Glomerular visceral epithelial cell (primary cell): Measurements from ENCODE around the gene REM1.
"Not testable (repeated sequence)": the region's sequence is repeated elsewhere in the genome, so short reads cannot be mapped to it uniquely, and the experiment has no call there.

ENCODE experiments used
- DNase-seq: peaks from one replicate; pipeline ENCODE4 v3.0.0-alpha.2; 2016; ENCODE audit errors: extremely low spot score

The REM1 gene

GRCh38 chr20:31474758-31475427, at the start of gene REM1, which contains the start of gene DEFB124:
Gene REM1 (plus strand): TSS chr20:31475288. CDS start chr20:31476446, 1,158 bp downstream.
Gene DEFB124 (minus strand): TSS chr20:31475127. CDS start chr20:31473013, 2,114 bp downstream.
- no peak for DNase-seq

GRCh38 chr20:31425797-31426196, 49.3 kb upstream of the REM1 start:
- no peak for DNase-seq

- not testable (repeated sequence) for DNase-seq
Measured at GRCh38 chr20:31426891-31427551, 48.1 kb upstream of the REM1 start.

GRCh38 chr20:31427576-31427975, 47.5 kb upstream of the REM1 start:
- DNase-seq, result not testable (repeated sequence)

- DNase-seq, result no peak
Measured at GRCh38 chr20:31430568-31431115, 44.4 kb upstream of the REM1 start.

- DNase-seq, result no peak
Measured at GRCh38 chr20:31440012-31440659, 35.0 kb upstream of the REM1 start, which contains the start of gene DEFB123. Gene DEFB123 (plus strand): TSS chr20:31440632. CDS start chr20:31440699, 67 bp downstream.

- DNase-seq, result no peak
Measured at GRCh38 chr20:31446084-31446819, 28.8 kb upstream of the REM1 start.

GRCh38 chr20:31449511-31450414, 25.3 kb upstream of the REM1 start:
- no peak for DNase-seq

- DNase-seq, result no peak
Measured at GRCh38 chr20:31452575-31452974, 22.5 kb upstream of the REM1 start.

- DNase-seq, result no peak
Measured at GRCh38 chr20:31454361-31454760, 20.7 kb upstream of the REM1 start.

- DNase-seq, result not testable (repeated sequence)
Measured at GRCh38 chr20:31470946-31471345, 4.1 kb upstream of the REM1 start.

GRCh38 chr20:31472395-31473330, 2.4 kb upstream of the REM1 start:
- no peak for DNase-seq

- no peak for DNase-seq
Measured at GRCh38 chr20:31473331-31474096, 1.6 kb upstream of the REM1 start.

GRCh38 chr20:31474097-31474436, 1.0 kb upstream of the REM1 start:
- DNase-seq, result no peak

GRCh38 chr20:31475472-31476293, 595 bp downstream of the REM1 start:
- DNase-seq, result no peak

- DNase-seq, result no peak
Measured at GRCh38 chr20:31476294-31476585, 1.2 kb downstream of the REM1 start.

- no peak for DNase-seq
Measured at GRCh38 chr20:31476643-31477215, 1.6 kb downstream of the REM1 start.

- DNase-seq, result no peak
Measured at GRCh38 chr20:31484001-31484400, 8.9 kb downstream of the REM1 start.
